ELR (cell line): ENCODE results near the gene COMMD9.

ENCODE experiments used
- DNase-seq: peaks from one replicate; pipeline ENCODE4 v3.0.0-alpha.2; 2015; ENCODE audit warnings: low read depth

Gene COMMD9

GRCh38 chr11:36222831-36223635 lies 66.2 kb downstream of the COMMD9 start:
- DNase-seq: no peak
